ENCODE measurements around the gene ORAI1.
"Not testable (repeated sequence)": the region's sequence is repeated elsewhere in the genome, so short reads cannot be mapped to it uniquely, and the experiment has no call there.

ORAI1 gene

GRCh38 chr12:121649322-121649721 lies 23.0 kb downstream of the ORAI1 start:
- no peak for FAIRE-seq

DNA sequence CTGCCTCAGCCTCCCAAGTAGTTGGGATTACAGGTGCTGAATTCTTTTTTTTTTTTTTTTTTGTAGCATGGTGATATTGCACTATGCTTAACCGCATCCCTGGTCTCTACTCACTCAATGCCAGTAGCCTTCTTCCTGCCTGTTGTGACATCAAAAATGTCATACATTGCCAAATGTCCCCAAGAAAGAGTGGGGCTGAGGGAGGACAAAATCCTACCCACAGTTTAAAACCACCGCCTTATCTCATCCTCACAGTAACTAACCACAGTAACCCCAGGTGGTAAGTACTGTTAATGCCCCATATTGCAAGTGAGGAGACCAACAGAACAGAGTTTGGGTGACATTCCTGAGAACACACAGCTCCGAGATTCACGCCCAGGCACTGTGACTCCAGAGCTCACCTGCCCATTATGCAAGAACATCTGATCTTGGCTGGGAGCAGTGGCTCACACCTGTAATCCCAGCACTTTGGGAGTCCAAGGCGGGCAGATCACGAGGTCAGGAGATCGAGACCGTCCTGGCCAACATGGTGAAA lies 23.6 kb downstream of the ORAI1 start:
- FAIRE-seq: no peak
- no peak for DNase-seq (ENCODE audit: low spot score)

More at GRCh38 chr12:121649322-121649721, 23.0 kb downstream of the ORAI1 start:
- no peak for DNase-seq (ENCODE audit: low spot score)

- DNase-seq (ENCODE audit: low spot score): no peak
- no peak for FAIRE-seq
Observed at GRCh38 chr12:121651320-121651719, 25.0 kb downstream of the ORAI1 start.

DNA sequence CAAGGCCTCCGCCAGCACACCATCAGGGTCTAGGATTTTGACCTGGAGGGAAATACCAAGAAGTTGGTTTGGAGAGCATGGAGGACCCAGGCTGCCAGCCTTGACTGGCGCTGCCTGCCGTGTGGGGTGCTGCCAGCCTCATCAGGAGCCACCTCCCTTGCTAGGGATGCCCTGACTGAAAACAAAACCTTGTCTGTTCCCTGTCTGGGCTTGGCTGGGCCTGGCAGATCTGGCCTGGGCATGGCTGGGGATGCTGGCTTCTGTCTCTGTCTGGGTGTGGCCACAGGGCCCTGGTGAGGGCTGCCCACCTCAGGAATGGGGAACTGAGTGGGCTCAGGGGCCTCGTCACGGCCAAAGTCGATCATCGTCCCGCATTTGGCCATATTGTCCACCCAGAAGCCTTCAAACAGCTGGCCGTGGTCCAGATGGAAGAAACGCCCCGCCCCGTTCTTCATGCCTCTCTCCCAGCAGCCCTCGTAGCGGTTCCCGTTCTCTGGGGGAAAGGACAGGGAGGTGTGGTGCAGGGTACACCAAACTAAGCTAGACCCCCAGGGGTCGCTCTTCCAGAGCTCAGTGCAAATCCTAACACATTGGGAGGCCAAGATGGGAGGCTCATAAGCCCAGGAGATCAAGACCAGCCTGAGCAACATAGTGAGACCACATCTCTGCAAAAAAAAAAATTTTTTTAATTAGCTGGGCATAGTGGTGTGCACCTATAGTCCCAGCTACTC lies 26.6 kb downstream of the ORAI1 start:
- FAIRE-seq: no peak
- no peak for DNase-seq (ENCODE audit: low spot score)

DNA sequence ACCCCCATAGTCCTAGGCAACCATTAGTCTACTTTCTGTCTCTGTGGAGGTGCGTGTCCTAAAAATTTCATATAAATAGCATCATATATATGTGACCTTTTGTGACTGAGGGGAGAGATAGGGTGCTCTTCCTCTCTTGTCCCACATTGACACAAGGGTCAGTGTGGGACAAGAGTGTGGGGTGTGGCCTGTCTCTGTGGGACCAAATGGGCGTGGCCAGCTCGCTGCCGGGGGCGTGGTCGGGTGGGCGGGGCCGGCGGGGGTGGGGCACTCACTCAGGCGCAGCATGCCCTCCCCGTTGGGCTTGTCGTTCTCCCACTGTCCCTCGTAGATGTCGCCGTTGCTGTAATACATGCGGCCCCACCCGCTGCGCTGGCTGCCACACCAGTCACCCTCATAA lies 27.7 kb downstream of the ORAI1 start:
- FAIRE-seq: no peak
- DNase-seq (ENCODE audit: low spot score): no peak

DNA sequence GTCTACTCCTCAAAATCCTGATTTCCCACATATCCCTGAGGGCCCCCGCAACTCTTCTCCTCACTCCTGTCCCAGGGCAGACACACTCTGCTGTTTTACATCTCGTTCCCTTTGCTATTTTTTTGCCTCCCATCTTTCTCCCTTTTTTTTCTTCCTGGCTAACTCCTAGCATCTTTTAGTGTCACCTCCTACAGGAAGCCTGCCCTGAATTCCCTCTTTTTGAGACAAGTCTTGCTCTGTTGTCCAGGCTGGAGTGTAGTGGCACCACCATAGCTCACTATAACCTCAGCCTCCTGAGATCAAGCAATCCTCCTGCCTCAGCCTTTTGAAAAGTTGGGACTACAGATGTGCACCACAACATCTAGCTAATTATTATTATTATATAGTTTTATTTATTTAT lies 29.8 kb downstream of the ORAI1 start:
- no peak for FAIRE-seq

GRCh38 chr12:121657305-121658008 lies 31.1 kb downstream of the ORAI1 start:
- DNase-seq (ENCODE audit: low spot score): no peak
- no peak for FAIRE-seq

More for the DNA sequence above, 29.8 kb downstream of the ORAI1 start:
- DNase-seq (ENCODE audit: low spot score): no peak

GRCh38 chr12:121661353-121662105 lies 35.2 kb downstream of the ORAI1 start:
- not testable (repeated sequence) for DNase-seq (ENCODE audit: low spot score); FAIRE-seq

DNA sequence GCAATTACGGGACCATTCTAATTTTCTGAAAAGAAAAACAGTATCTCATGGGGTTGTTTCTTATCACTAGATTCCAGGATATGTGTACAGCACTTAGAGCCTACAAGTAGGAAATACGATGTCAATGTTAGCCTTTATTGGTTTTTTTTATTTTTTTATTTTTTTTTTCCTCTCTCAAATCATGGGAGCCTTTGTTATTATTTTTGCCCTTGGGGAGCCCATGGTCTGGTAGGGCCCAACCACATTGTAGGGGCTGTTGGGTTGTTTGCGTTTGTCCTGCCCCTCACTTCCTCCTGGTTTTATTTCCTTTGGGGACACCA lies 37.2 kb downstream of the ORAI1 start:
- no peak for FAIRE-seq
- DNase-seq (ENCODE audit: low spot score): no peak

GRCh38 chr12:121666829-121667228 lies 40.5 kb downstream of the ORAI1 start:
- DNase-seq (ENCODE audit: low spot score); FAIRE-seq: not testable (repeated sequence)

DNA sequence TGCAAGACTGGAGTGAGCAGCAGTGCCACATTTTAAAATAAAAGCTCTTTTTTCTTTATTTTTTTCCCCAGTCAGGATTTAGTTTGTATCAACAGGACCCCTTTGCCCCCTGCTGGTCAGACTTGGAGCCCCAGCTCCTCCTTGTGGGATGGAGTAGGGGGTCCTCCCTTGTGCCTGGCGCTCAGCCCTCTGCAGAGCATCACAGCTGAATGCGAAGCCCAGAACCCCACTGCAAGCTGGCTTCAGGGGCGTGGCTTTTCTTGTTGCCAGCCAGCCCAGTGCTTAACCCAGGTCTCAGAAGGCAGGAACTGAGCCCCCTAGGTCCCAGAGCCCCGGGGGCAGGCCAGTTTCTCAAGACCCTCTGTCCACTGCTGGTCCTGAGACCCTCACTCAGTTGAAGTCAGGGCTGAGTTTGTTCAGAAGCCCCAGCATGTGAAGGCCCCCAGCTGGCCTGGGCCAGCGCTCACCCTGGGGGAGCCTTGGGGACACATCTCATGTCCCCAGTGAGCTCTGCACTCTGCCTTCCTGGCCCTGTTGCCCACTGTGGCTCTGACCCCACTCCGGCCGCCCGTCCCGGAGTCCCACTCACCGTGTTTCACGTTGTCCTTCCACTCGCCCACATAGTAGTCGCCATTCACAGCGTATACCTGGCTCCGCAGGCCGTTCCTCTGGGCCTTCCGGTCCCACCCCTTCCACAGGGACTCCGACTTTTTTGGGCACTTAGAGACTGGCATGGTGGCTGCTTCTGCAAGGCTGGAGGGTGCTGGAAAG lies 42.6 kb downstream of the ORAI1 start:
- FAIRE-seq (no peak), DNase-seq (ENCODE audit: low spot score) (no peak)

- FAIRE-seq: no peak
- no peak for DNase-seq (ENCODE audit: low spot score)
Observed at GRCh38 chr12:121669521-121669900, 43.2 kb downstream of the ORAI1 start, which contains the start of gene MORN3. Gene MORN3, minus strand, starts transcription at chr12:121669654. Its CDS starts 171 bp downstream, at chr12:121669483.

DNA sequence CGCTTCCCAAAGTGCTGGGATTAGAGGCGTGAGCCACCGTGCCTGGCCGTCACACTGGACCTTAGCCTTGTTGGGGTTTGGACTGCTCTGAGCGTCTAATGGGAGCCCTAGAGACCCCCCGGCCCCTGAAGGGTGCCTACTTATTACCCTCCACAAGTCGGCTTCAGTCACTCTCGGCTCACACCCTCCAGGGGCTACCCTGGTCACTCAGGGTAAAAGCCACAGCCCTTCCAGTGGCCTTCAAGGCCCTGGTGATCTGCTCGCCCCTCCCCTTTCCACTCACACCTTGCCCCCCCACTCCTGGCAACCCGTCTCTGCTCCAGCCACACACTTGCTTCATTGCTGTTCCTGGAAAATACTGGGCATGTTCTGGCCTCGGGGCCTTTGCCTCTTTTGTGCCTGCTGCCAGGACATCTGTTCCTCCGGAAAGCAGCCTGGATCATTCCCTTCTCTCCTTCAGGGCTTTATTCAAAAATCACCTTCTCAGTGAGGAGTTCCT lies 46.7 kb downstream of the ORAI1 start:
- FAIRE-seq (no peak), DNase-seq (ENCODE audit: low spot score) (no peak)

GRCh38 chr12:121676190-121676589 lies 49.9 kb downstream of the ORAI1 start:
- DNase-seq (ENCODE audit: low spot score) (no peak), FAIRE-seq (no peak)

DNA sequence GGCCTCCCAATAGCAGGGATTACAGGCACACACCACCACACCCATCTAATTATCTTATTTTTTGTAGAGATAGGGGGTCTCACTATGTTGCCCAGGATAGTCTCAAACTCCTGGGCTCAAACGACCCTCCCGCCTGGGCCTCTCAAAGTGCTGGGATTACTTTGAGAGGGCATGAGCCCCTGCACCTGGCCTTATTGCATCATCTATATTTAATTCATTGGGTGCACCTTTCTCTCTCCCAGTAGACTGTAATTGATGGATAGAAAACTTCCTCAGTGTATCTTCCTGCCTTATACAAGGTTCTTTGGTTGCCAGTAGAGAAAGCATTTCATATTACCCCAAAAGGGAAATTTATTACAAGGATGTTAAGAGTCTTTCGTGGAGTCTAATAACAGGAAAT lies 52.0 kb downstream of the ORAI1 start:
- FAIRE-seq: no peak
- DNase-seq (ENCODE audit: low spot score): no peak

DNA sequence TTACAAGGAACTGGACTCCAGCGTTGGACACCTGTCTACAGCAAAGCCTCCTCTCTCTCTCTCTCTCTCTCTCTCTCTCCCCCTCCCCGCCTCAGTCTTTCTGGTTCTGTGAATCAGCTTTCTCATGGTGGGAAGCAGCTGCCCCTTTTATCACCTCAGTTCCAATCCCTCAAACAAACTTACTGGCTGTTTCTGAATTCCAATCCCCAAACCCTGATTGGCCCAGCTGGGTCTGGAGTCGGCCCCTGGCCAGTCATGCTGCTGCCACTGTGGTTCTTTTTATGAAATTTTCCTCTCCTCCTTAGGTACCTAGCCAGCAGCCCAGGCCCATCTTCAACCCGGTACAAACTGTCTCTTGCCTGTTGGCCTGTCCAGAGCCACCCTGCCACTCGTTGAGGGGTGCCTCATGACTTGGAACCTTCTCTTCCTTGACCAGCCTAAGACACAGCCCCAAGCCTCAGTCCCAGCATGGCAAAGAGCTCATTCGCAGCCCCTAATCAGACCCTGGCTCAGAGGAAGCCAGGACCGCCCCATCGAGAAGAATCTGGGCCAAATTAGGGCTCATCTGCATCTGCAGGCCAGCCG lies 52.5 kb downstream of the ORAI1 start:
- FAIRE-seq: no peak
- no peak for DNase-seq (ENCODE audit: low spot score)

DNA sequence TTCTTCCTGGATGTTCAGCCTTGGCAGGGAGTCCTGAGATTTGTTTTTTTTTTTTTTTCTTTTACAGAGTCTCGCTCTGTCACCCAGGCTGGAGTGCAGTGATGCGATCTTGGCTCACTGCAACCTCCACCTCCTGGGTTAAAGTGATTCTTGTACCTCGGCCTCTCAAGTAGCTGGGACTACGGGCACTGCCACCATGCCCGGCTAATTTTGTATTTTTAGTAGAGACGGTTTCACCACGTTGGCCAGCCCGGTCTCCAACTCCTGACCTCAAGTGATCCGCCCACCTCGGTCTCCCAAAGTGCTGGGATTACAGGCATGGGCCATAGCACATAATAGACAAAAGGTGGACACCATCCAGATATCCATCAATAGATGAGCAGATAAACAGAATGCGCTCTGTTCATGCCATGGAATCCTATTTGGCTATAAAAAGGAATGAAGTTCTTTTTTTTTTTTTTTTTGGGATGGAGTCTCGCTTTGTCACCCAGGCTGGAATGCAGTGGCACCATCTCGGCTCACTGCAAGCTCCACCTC lies 53.4 kb downstream of the ORAI1 start:
- not testable (repeated sequence) for DNase-seq (ENCODE audit: low spot score); FAIRE-seq

DNA sequence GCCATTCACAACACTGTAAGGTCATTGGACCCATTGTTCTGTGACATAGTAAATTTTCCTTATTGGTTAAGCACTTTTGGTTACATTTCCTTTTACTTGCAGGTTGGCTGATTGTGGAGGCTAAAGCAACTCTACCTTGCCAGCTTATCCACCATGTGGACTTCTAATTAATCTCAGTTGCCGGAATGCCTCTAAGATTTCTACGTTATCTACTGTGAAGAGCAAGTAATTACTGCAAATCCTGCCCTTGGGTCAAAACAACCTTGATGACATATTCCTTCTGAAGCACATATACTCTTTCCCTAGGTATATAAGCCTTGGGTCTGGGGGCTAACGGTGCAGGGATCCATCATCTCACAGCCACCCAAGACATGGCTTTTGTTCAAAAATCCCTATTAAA lies 62.6 kb downstream of the ORAI1 start:
- no peak for FAIRE-seq
- DNase-seq (ENCODE audit: low spot score): no peak

- no peak for DNase-seq (ENCODE audit: low spot score)
Observed at GRCh38 chr12:121689430-121689829, 63.1 kb downstream of the ORAI1 start.

More at GRCh38 chr12:121689430-121689829, 63.1 kb downstream of the ORAI1 start:
- no peak for FAIRE-seq
